Parathyroid adenoma (tissue), 2 donors: ENCODE results near the gene FXR2.
"Not testable (repeated sequence)": the region's sequence is repeated elsewhere in the genome, so short reads cannot be mapped to it uniquely, and the experiment has no call there.

Experiments
- H2AFZ ChIP-seq: fragments of 300-600 bp; sonication (generic); one replicate; pipeline ENCODE4 v1.7.0; 2017; ENCODE audit warnings: antibody characterized with exemption, mild to moderate bottlenecking
- H3K27ac ChIP-seq: fragments of 300-600 bp; sonication (generic); one replicate; pipeline ENCODE4 v1.7.0; 2017
- H3K27me3 ChIP-seq: fragments of 300-600 bp; sonication (generic); one replicate; pipeline ENCODE4 v1.7.0; 2017; ENCODE audit warnings: low read length; ENCODE audit not compliant: control insufficient read depth, insufficient read depth
- H3K36me3 ChIP-seq: fragments of 300-600 bp; sonication (generic); one replicate; pipeline ENCODE4 v1.7.0; 2017; ENCODE audit warnings: low read length; ENCODE audit not compliant: control insufficient read depth, insufficient read depth
- H3K4me1 ChIP-seq: fragments of 300-600 bp; sonication (generic); one replicate; pipeline ENCODE4 v1.7.0; 2017; ENCODE audit warnings: control low read depth
- H3K4me2 ChIP-seq: fragments of 300-600 bp; sonication (generic); one replicate; pipeline ENCODE4 v1.7.0; 2017; ENCODE audit warnings: low read length
- H3K4me3 ChIP-seq: fragments of 300-600 bp; sonication (generic); one replicate; pipeline ENCODE4 v1.7.0; 2017; ENCODE audit warnings: low read depth, low read length
- H3K79me2 ChIP-seq: fragments of 300-600 bp; sonication (generic); one replicate; pipeline ENCODE4 v1.7.0; 2017; ENCODE audit warnings: control low read depth
- H3K9ac ChIP-seq: fragments of 300-600 bp; sonication (generic); one replicate; pipeline ENCODE4 v1.7.0; 2017; ENCODE audit warnings: mild to moderate bottlenecking
- H3K9me3 ChIP-seq: fragments of 300-600 bp; sonication (generic); one replicate; pipeline ENCODE4 v1.7.0; 2017; ENCODE audit warnings: low read length; ENCODE audit not compliant: control insufficient read depth
- TF ChIP-seq, protein P1 (sequence below): fragments of 300-600 bp; sonication (generic); IDR thresholded peaks from one replicate; pipeline ENCODE4 v1.7.0; 2017; ENCODE audit warnings: antibody characterized with exemption, mild to moderate bottlenecking
- donor health status: primary hyperparathyroidism.

FXR2 gene

DNA sequence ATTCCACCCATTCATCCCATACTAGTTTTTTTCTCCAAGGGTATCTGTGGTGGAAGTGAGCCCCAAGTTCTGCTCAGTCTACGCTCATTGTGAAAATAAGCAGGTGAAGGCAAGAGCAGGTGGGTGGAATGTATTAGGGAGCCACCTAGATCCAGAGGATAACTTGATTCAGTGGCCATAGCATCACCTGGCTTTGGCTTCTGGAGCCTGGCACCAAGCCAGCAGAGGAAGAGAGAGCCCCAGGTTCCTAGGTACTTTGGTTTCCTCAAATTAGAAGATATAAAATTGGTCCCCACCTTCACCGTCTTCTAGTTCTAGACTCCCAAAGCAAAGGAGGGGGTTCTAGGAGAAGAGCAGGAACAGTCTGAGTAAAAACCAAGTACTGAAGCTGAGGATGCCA is 4.1 kb downstream of the FXR2 start:
- no peak overlapping the region for H3K4me3 ChIP-seq
- H3K9ac ChIP-seq: no peak overlapping the region
- TF ChIP-seq, protein P1, sequence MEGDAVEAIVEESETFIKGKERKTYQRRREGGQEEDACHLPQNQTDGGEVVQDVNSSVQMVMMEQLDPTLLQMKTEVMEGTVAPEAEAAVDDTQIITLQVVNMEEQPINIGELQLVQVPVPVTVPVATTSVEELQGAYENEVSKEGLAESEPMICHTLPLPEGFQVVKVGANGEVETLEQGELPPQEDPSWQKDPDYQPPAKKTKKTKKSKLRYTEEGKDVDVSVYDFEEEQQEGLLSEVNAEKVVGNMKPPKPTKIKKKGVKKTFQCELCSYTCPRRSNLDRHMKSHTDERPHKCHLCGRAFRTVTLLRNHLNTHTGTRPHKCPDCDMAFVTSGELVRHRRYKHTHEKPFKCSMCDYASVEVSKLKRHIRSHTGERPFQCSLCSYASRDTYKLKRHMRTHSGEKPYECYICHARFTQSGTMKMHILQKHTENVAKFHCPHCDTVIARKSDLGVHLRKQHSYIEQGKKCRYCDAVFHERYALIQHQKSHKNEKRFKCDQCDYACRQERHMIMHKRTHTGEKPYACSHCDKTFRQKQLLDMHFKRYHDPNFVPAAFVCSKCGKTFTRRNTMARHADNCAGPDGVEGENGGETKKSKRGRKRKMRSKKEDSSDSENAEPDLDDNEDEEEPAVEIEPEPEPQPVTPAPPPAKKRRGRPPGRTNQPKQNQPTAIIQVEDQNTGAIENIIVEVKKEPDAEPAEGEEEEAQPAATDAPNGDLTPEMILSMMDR: no peak
- no peak overlapping the region for H3K4me2 ChIP-seq
- peaks cover 52% of the 10 kb centered on the region for H3K79me2 ChIP-seq
- H3K27me3 ChIP-seq: no peaks in the 10 kb centered on the region
- H3K4me1 ChIP-seq: peaks cover 8% of the 10 kb centered on the region
- H3K27ac ChIP-seq: no peak overlapping the region
- no peaks in the 10 kb centered on the region for H3K9me3 ChIP-seq
- H2AFZ ChIP-seq: no peak overlapping the region
- no peaks in the 10 kb centered on the region for H3K36me3 ChIP-seq

DNA sequence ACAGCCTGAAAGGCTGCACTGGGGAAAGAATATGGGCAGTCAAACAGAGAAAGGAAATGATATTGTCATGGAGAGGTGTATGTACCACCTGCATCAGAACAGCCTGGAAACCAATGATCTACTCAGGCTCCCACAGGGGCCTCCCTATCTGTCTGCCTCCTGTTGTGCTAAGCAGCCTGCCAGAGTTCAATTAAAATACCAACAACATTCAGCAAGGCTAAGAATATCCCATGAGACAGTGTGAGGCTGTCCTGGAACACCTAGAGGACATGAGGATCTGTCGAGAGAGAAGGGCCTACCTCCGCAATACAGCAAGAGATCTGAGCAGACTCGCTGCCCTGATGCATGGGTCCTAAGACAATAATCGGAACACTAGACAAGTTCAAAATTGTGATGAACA is 8.4 kb downstream of the FXR2 start:
- Histone ChIP-seq H3K4me3 (no peak overlapping the region), H3K27ac (no peak overlapping the region), H2AFZ (no peak overlapping the region), H3K9me3 (no peaks in the 10 kb centered on the region), H3K4me1 (no peaks in the 10 kb centered on the region), H3K4me2 (no peak overlapping the region), H3K79me2 (peaks cover 30% of the 10 kb centered on the region), H3K36me3 (no peaks in the 10 kb centered on the region), H3K9ac (no peak overlapping the region), H3K27me3 (no peaks in the 10 kb centered on the region)
- TF ChIP-seq, protein P1: no peak

DNA sequence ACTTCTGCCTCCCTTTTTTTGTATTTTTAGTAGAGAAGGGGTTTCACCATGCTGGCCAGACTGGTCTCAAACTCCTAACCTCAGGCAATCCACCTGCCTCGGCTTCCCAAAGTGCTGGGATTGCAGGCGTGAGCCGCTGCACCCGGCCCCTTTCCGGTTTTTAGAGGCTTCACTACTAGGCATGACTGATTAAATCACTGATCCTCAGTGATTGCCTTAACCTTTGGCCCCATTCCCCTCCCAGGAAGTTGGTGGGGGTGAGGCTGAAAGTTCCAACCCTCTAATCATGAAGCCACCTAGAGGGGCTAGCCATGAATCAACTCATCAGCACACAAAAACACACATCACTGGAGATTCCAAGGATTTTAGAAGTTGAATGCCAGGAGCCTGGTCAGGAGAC is 17.1 kb downstream of the FXR2 start:
- H3K4me3 ChIP-seq, H3K27me3 ChIP-seq, H3K36me3 ChIP-seq, H3K4me2 ChIP-seq, H2AFZ ChIP-seq, H3K79me2 ChIP-seq, H3K9ac ChIP-seq, H3K4me1 ChIP-seq, H3K27ac ChIP-seq, H3K9me3 ChIP-seq: not testable (repeated sequence)

DNA sequence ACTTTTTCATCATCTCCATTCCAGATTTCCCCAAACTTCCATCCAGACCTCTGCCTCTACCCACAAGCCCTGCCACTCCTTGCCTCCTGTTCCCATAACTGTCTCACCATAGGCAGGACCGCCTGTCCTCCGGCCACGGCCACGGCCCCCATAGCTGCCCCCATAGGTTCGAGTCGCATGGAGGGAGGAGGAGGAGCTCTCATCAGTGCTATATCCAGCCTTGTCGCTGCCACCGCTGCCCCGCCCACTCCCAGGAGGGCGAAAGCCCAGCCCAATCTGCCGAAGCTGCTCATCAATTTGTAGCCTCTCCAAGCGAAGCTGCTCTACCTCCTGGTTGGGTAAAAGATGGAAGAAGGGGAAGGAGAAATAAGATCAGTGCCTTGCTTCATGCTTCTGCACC is 21.4 kb downstream of the FXR2 start:
- H3K4me1 ChIP-seq: peaks cover 4% of the 10 kb centered on the region
- H3K36me3 ChIP-seq: no peaks in the 10 kb centered on the region
- H3K27ac ChIP-seq: no peak overlapping the region

DNA sequence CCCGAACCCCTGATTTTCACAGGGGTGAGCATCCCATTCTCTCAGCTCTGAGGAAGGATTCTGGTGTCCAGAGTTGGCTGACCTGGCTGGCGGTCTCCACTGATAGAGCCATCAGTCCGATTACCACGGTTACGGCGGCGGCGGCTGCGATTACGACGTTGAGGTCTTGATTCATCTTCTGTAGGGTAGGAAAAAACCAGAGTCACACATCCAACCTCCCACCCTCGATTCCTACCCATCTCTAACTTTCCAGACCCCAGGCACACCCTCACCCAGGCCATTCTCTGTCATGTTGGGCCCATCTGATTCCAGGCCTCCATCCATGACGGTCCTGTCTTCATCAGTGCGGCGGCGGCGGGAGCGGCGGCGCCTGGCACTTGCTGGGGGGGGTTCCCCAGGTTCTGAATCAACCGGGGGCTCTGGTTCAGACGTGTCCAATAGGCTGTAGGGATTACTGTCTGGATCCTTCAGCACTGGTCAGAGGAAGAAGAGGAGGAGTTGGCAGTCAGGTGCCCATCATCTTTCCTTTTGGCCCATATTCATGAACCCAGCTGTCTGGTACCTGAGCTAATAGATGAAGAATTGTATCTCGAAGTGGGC is 22.2 kb downstream of the FXR2 start:
- Histone ChIP-seq H3K36me3 (no peaks in the 10 kb centered on the region), H3K9ac (no peak overlapping the region), H3K9me3 (no peaks in the 10 kb centered on the region), H3K4me2 (no peak overlapping the region), H3K79me2 (no peaks in the 10 kb centered on the region), H3K4me1 (peaks cover 4% of the 10 kb centered on the region), H3K27me3 (no peaks in the 10 kb centered on the region), H3K4me3 (no peak overlapping the region), H2AFZ (no peak overlapping the region), H3K27ac (no peak overlapping the region)
- TF ChIP-seq, protein P1: no peak

More for the DNA sequence above, 21.4 kb downstream of the FXR2 start:
- Histone ChIP-seq H2AFZ (no peak overlapping the region), H3K9ac (no peak overlapping the region), H3K4me2 (no peak overlapping the region), H3K27me3 (no peaks in the 10 kb centered on the region), H3K79me2 (no peaks in the 10 kb centered on the region), H3K4me3 (no peak overlapping the region), H3K9me3 (no peaks in the 10 kb centered on the region)
- TF ChIP-seq, protein P1: no peak
